IPS-18a (cell line): ENCODE data around the gene COPA.

ENCODE experiments used
- H3K27ac ChIP-seq: one replicate; pipeline ENCODE4 v1.5.1; 2013; ENCODE audit warnings: low read length
- H3K27me3 ChIP-seq: one replicate; pipeline ENCODE4 v1.6.1; 2013; ENCODE audit warnings: mild to moderate bottlenecking, low read length; ENCODE audit not compliant: control insufficient read depth, insufficient read depth
- H3K36me3 ChIP-seq: one replicate; pipeline ENCODE4 v1.6.1; 2013; ENCODE audit warnings: low read depth, low read length; ENCODE audit not compliant: control insufficient read depth
- H3K4me1 ChIP-seq: one replicate; pipeline ENCODE4 v1.6.1; 2013; ENCODE audit warnings: low read depth, low read length; ENCODE audit not compliant: control insufficient read depth
- H3K4me3 ChIP-seq: one replicate; pipeline ENCODE4 v1.5.1; 2013; ENCODE audit warnings: low read length
- H3K9ac ChIP-seq: one replicate; pipeline ENCODE4 v1.6.1; 2013; ENCODE audit warnings: mild to moderate bottlenecking, low read length, moderate library complexity
- H3K9me3 ChIP-seq: one replicate; pipeline ENCODE4 v1.6.1; 2013; ENCODE audit warnings: low read depth, low read length; ENCODE audit not compliant: control insufficient read depth

COPA gene

GRCh38 chr1:160361199-160361598 lies 18.1 kb upstream of the COPA start:
- Histone ChIP-seq H3K4me3 (no peak overlapping the region), H3K36me3 (peaks cover 38% of the 10 kb centered on the region), H3K4me1 (peaks cover 19% of the 10 kb centered on the region), H3K9ac (no peak overlapping the region), H3K27me3 (no peaks in the 10 kb centered on the region), H3K27ac (no peak overlapping the region), H3K9me3 (no peaks in the 10 kb centered on the region)

- H3K27ac ChIP-seq, result no peak overlapping the region
- peaks cover 16% of the 10 kb centered on the region for H3K4me1 ChIP-seq
- H3K27me3 ChIP-seq, result no peaks in the 10 kb centered on the region
- no peak overlapping the region for H3K4me3 ChIP-seq
- H3K36me3 ChIP-seq, result peaks cover 47% of the 10 kb centered on the region
- H3K9me3 ChIP-seq, result no peaks in the 10 kb centered on the region
- no peak overlapping the region for H3K9ac ChIP-seq
Observed at GRCh38 chr1:160360227-160360695, 17.2 kb upstream of the COPA start.

GRCh38 chr1:160359559-160360226 lies 16.6 kb upstream of the COPA start:
- peaks cover 53% of the 10 kb centered on the region for H3K36me3 ChIP-seq

GRCh38 chr1:160358073-160358472 lies 15.0 kb upstream of the COPA start:
- H3K9ac ChIP-seq, result no peak overlapping the region
- no peaks in the 10 kb centered on the region for H3K27me3 ChIP-seq
- peaks cover 14% of the 10 kb centered on the region for H3K4me1 ChIP-seq
- peaks cover 69% of the 10 kb centered on the region for H3K36me3 ChIP-seq
- no peaks in the 10 kb centered on the region for H3K9me3 ChIP-seq
- no peak overlapping the region for H3K27ac ChIP-seq
- no peak overlapping the region for H3K4me3 ChIP-seq

More at GRCh38 chr1:160359559-160360226, 16.6 kb upstream of the COPA start:
- Histone ChIP-seq H3K27me3 (no peaks in the 10 kb centered on the region), H3K9ac (no peak overlapping the region), H3K4me1 (peaks cover 16% of the 10 kb centered on the region), H3K9me3 (no peaks in the 10 kb centered on the region), H3K4me3 (no peak overlapping the region), H3K27ac (no peak overlapping the region)

- Histone ChIP-seq H3K27me3 (no peaks in the 10 kb centered on the region), H3K9me3 (no peaks in the 10 kb centered on the region), H3K4me1 (peaks cover 7% of the 10 kb centered on the region), H3K9ac (no peak overlapping the region), H3K4me3 (no peak overlapping the region), H3K27ac (no peak overlapping the region), H3K36me3 (peaks cover 76% of the 10 kb centered on the region)
Observed at GRCh38 chr1:160357286-160358002, 14.4 kb upstream of the COPA start.

- Histone ChIP-seq H3K4me1 (no peaks in the 10 kb centered on the region), H3K36me3 (peaks cover 91% of the 10 kb centered on the region), H3K4me3 (no peak overlapping the region), H3K9me3 (no peaks in the 10 kb centered on the region), H3K27me3 (no peaks in the 10 kb centered on the region), H3K9ac (no peak overlapping the region), H3K27ac (no peak overlapping the region)
Observed at GRCh38 chr1:160354388-160354985, 11.4 kb upstream of the COPA start.

- peaks cover 97% of the 10 kb centered on the region for H3K36me3 ChIP-seq
- no peak overlapping the region for H3K27ac ChIP-seq
Observed at GRCh38 chr1:160353223-160353622, 10.2 kb upstream of the COPA start.

GRCh38 chr1:160352555-160352954 lies 9.5 kb upstream of the COPA start:
- Histone ChIP-seq H3K27me3 (no peaks in the 10 kb centered on the region), H3K9ac (no peak overlapping the region), H3K9me3 (no peaks in the 10 kb centered on the region), H3K36me3 (peaks cover 96% of the 10 kb centered on the region), H3K4me1 (no peaks in the 10 kb centered on the region), H3K4me3 (no peak overlapping the region), H3K27ac (no peak overlapping the region)

More at GRCh38 chr1:160353223-160353622, 10.2 kb upstream of the COPA start:
- no peak overlapping the region for H3K9ac ChIP-seq
- H3K4me3 ChIP-seq, result no peak overlapping the region
- H3K9me3 ChIP-seq, result no peaks in the 10 kb centered on the region
- no peaks in the 10 kb centered on the region for H3K4me1 ChIP-seq
- H3K27me3 ChIP-seq, result no peaks in the 10 kb centered on the region

- no peak overlapping the region for H3K4me3 ChIP-seq
- no peaks in the 10 kb centered on the region for H3K27me3 ChIP-seq
- H3K4me1 ChIP-seq, result no peaks in the 10 kb centered on the region
- no peak overlapping the region for H3K9ac ChIP-seq
- H3K9me3 ChIP-seq, result no peaks in the 10 kb centered on the region
- no peak overlapping the region for H3K27ac ChIP-seq
- peaks cover 88% of the 10 kb centered on the region for H3K36me3 ChIP-seq
Observed at GRCh38 chr1:160351629-160352028, 8.6 kb upstream of the COPA start.

GRCh38 chr1:160346958-160347357 lies 3.9 kb upstream of the COPA start:
- H3K27me3 ChIP-seq, result no peaks in the 10 kb centered on the region
- H3K36me3 ChIP-seq, result peaks cover 42% of the 10 kb centered on the region
- no peak overlapping the region for H3K27ac ChIP-seq
- H3K4me1 ChIP-seq, result no peaks in the 10 kb centered on the region
- no peak overlapping the region for H3K4me3 ChIP-seq
- H3K9ac ChIP-seq, result no peak overlapping the region
- no peaks in the 10 kb centered on the region for H3K9me3 ChIP-seq

- Histone ChIP-seq H3K9me3 (no peaks in the 10 kb centered on the region), H3K36me3 (peaks cover 37% of the 10 kb centered on the region), H3K4me3 (no peak overlapping the region), H3K27ac (no peak overlapping the region), H3K4me1 (no peaks in the 10 kb centered on the region), H3K9ac (no peak overlapping the region), H3K27me3 (no peaks in the 10 kb centered on the region)
Observed at GRCh38 chr1:160346463-160346862, 3.4 kb upstream of the COPA start.
